Spleen (tissue), 11 donors: ENCODE measurements around the gene MPZL3. TPM values are rescaled to one million over a fixed set of nuclear protein-coding genes. Genes with fewer than 3 reads are reported as not detected.
A peak's percentile ranks its signal among the peaks of the same experiment; 100 is the strongest.

Experiments
- DNase-seq: peaks from one replicate; pipeline ENCODE4 v3.0.0-alpha.2; 2020
- H3K27ac ChIP-seq, 8 donors: fragments of 200-600 bp; sonication (generic) in 7 of 8; 1 replicate in 4 of 8; 2 replicates in 4 of 8; pipeline versions ENCODE4 v1.5.0 to v1.8.0; 2016 to 2021; ENCODE audit warnings: inconsistent platforms in 4 of 8, mild to moderate bottlenecking in 4 of 8, moderate library complexity in 1 of 8
- H3K27me3 ChIP-seq, 7 donors: fragments of 200-600 bp; sonication (generic) in 6 of 7; replicated peaks in 1 of 7; 1 replicate in 4 of 7; 2 replicates in 3 of 7; pipeline versions ENCODE4 v1.5.0 to v1.8.0; 2016 to 2021; ENCODE audit warnings: inconsistent platforms in 3 of 7, mild to moderate bottlenecking in 1 of 7
- H3K36me3 ChIP-seq, 6 donors: fragments of 200-600 bp; sonication (generic) in 5 of 6; 1 replicate in 4 of 6; 2 replicates in 2 of 6; pipeline versions ENCODE4 v1.5.0 to v1.8.0; 2016 to 2021; ENCODE audit warnings: inconsistent platforms in 2 of 6
- H3K4me1 ChIP-seq, 6 donors: fragments of 200-600 bp; sonication (generic) in 5 of 6; 1 replicate in 3 of 6; 2 replicates in 3 of 6; pipeline versions ENCODE4 v1.5.0 to v1.8.0; 2016 to 2021; ENCODE audit warnings: inconsistent platforms in 3 of 6
- H3K4me3 ChIP-seq, 8 donors: fragments of 200-600 bp; sonication (generic) in 7 of 8; 1 replicate in 4 of 8; 2 replicates in 4 of 8; pipeline versions ENCODE4 v1.5.0 to v1.8.0; 2016 to 2021; ENCODE audit warnings: inconsistent platforms in 4 of 8, mild to moderate bottlenecking in 4 of 8, moderate library complexity in 2 of 8
- H3K9me3 ChIP-seq, 8 donors: fragments of 200-600 bp; sonication (generic) in 7 of 8; 1 replicate in 4 of 8; 2 replicates in 4 of 8; pipeline versions ENCODE4 v1.5.0 to v1.8.0; 2016 to 2021; ENCODE audit warnings: inconsistent platforms in 4 of 8
- POLR2A ChIP-seq, 3 donors: fragments of 450-650 bp; IDR thresholded peaks; one replicate each; pipeline ENCODE4 v1.5.1; 2017; ENCODE audit warnings: antibody characterized with exemption in 3 of 3, mild to moderate bottlenecking in 1 of 3
- POLR2AphosphoS5 ChIP-seq, 3 donors: sonication (generic); formaldehyde crosslinking; IDR thresholded peaks; one replicate each; pipeline ENCODE4 v1.5.1; 2017; ENCODE audit warnings: antibody characterized with exemption in 3 of 3
- WGBS, 5 donors: extraction: QIAGEN DNeasy Blood & Tissue Kit in 3 of 5; methylation state at CpG; one replicate each; pipeline versions ENCODE4 v1.1.5 to v1.1.7; 2013 to 2018; 5-methylcytosine and 5-hydroxymethylcytosine counted together
- intact Hi-C: fragments of 100-400 bp; cut with DNase I; formaldehyde crosslinking; loops from one replicate; pipeline ENCODE4 v1.15.0; 2023; ENCODE audit warnings: low total_unique reads
- polyA plus RNA-seq, 3 donors: library from polyadenylated mRNA; stranded (reverse); fragments of 200-250 nt; gene quantifications; one replicate each; pipeline ENCODE4 v1.2.1, GENCODE V29; 2013
- total RNA-seq, 7 donors: library from RNA; depleted of rRNA in 3 of 7; stranded (reverse); fragments of >200 nt in 3 of 7; fragmentation: NEBNext Ultra II Directional in 4 of 7; extraction: Animal tissue kit (Norgen Biotek cat#: 25700) in 4 of 7; gene quantifications; one replicate each; pipeline versions ENCODE4 v1.1.0 to v1.2.1, GENCODE V29; 2016 to 2021
- TF ChIP-seq, protein P1 (sequence below), 11 experiments: fragments of 200-600 bp in 7 of 11; fragments of 450-650 bp in 4 of 11; sonication (generic) in 4 of 11; IDR thresholded peaks in 8 of 11; conservative IDR thresholded peaks in 3 of 11; 1 replicate in 7 of 11; 2 replicates in 4 of 11; pipeline versions ENCODE4 v1.4.0 to v1.8.0; 2016 to 2021; ENCODE audit warnings: antibody characterized with exemption in 11 of 11, inconsistent platforms in 4 of 11, mild to moderate bottlenecking in 1 of 11
- donor health status: healthy with polysubstance abuse.
- donor health status: DM: no; HTN: no; CAD: no; lungs with moderate emphysema.
- donor health status: DM: no; HTN: no; CAD: no.
- donor health status: Bipolar disorder and iron deficiency.
- donor health status: healthy.
- donor health status: DM: no; HTN: no; CAD: no.
- donor health status: DM: yes; HTN: yes; CAD: no.

The MPZL3 gene
- total and polyA plus RNA-seq, 10 donors, result 2.0 to 12.9 (median 6.6) TPM

DNA sequence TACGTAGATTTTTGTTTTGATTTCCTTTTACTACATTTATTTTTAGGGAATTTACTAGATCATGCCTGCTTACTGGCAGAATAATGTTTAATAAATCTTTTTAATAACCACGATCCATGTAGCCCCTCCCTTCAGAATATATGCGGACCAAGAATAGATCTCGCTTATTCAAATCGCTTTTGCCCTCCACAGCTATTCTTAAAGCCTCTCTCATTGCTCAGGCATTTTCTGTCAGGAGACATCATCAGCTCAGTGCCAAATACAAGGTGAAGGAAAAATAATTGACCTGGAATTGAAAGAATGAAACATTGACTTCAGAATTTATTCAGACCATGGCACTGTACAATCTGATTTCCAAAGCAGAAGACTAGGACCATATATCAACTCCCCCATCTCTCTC, 17.3 kb downstream of the MPZL3 start:
- H3K27ac ChIP-seq, result no peak overlapping the region
- WGBS, 5 donors, result 93 to 97% (median 95%) methylated on average over 5 of the region's 5 CpGs

DNA sequence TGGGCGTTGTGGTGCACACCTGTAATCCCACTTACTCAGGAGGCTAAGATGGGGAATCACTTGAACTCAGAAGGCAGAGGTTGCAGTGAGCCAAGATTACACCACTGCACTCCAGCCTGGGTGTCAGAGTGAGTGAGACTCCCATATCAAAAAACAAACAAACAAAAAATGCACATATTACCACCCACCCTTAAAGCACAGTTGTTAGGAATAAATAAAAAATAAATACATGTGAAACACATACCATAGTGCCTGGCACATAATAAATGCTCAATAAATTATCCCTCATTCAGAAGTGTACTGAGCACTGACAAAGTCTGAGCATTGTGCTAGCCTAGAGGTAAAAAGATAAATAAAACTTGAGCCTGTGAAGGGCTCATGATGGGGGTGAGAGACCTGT, 18.3 kb downstream of the MPZL3 start:
- H3K27me3 ChIP-seq, result no peaks in the 10 kb centered on the region
- no peaks in the 10 kb centered on the region for H3K9me3 ChIP-seq
- peaks cover 0 to 53% (median 16%) of the 10 kb centered on the region in 6 donors for H3K36me3 ChIP-seq
- peaks cover 10 to 80% (median 24%) of the 10 kb centered on the region in 6 donors for H3K4me1 ChIP-seq
- intact Hi-C loops, result no loop called here
- H3K4me3 ChIP-seq, result no peak overlapping the region
- H3K27ac ChIP-seq, result peak overlapping the region in 4 of 8 donors; percentile 28 to 57 (median 32)
- DNase-seq, result no peak
- WGBS, 5 donors, result 92 to 100% (median 97%) methylated on average over 1 of the region's 1 CpG
- TF ChIP-seq POLR2AphosphoS5 (IDR thresholded peaks at IDR 0.05) (no peak), POLR2A (IDR thresholded peaks at IDR 0.05) (no peak)
- TF ChIP-seq, protein P1, sequence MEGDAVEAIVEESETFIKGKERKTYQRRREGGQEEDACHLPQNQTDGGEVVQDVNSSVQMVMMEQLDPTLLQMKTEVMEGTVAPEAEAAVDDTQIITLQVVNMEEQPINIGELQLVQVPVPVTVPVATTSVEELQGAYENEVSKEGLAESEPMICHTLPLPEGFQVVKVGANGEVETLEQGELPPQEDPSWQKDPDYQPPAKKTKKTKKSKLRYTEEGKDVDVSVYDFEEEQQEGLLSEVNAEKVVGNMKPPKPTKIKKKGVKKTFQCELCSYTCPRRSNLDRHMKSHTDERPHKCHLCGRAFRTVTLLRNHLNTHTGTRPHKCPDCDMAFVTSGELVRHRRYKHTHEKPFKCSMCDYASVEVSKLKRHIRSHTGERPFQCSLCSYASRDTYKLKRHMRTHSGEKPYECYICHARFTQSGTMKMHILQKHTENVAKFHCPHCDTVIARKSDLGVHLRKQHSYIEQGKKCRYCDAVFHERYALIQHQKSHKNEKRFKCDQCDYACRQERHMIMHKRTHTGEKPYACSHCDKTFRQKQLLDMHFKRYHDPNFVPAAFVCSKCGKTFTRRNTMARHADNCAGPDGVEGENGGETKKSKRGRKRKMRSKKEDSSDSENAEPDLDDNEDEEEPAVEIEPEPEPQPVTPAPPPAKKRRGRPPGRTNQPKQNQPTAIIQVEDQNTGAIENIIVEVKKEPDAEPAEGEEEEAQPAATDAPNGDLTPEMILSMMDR (IDR thresholded peaks at IDR 0.05 in 8 of 11, conservative IDR thresholded peaks at IDR 0.05 in 3 of 11), result no peak

More for the DNA sequence above, 17.3 kb downstream of the MPZL3 start:
- peaks cover 0 to 53% (median 16%) of the 10 kb centered on the region in 6 donors for H3K36me3 ChIP-seq
- H3K27me3 ChIP-seq, result no peaks in the 10 kb centered on the region
- DNase-seq, result no peak
- intact Hi-C loops, result no loop called here
- no peaks in the 10 kb centered on the region for H3K9me3 ChIP-seq
- H3K4me1 ChIP-seq, result peaks cover 0 to 80% (median 24%) of the 10 kb centered on the region in 6 donors
- no peak for TF ChIP-seq POLR2AphosphoS5 (IDR thresholded peaks at IDR 0.05)
- TF ChIP-seq, protein P1 (IDR thresholded peaks at IDR 0.05 in 8 of 11, conservative IDR thresholded peaks at IDR 0.05 in 3 of 11), result no peak
- H3K4me3 ChIP-seq, result no peak overlapping the region

DNA sequence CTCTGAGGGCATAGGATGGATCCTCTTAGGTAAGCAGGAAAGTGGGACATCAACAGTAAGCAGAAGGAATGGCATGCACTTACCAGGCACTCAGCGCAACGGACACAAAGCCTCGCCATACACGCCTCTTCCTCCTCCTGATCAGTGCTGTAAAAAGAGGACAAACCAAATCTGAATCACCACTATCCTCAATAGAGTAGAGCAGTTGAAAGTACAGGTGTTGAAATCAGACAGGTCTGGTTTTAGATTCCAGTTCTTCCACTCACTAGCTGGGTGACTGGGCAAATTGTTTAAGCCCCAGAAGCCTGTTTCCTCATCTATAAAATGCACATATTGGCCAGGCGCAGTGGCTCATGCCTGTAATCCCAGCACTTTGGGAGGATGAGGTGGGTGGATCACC, 18.8 kb downstream of the MPZL3 start:
- peak overlapping the region in 4 of 8 donors; percentile 28 to 57 (median 32) for H3K27ac ChIP-seq
- peaks cover 0 to 53% (median 16%) of the 10 kb centered on the region in 6 donors for H3K36me3 ChIP-seq
- no peaks in the 10 kb centered on the region for H3K27me3 ChIP-seq
- no peaks in the 10 kb centered on the region for H3K9me3 ChIP-seq
- DNase-seq, result no peak
- 85 to 96% (median 90%) methylated on average over 5 of the region's 5 CpGs for WGBS, 5 donors
- intact Hi-C loops, result no loop called here
- no peak overlapping the region for H3K4me3 ChIP-seq
- peaks cover 14 to 80% (median 24%) of the 10 kb centered on the region in 6 donors for H3K4me1 ChIP-seq
- TF ChIP-seq POLR2AphosphoS5 (IDR thresholded peaks at IDR 0.05) (no peak), POLR2A (IDR thresholded peaks at IDR 0.05) (no peak)
- TF ChIP-seq, protein P1 (IDR thresholded peaks at IDR 0.05 in 8 of 11, conservative IDR thresholded peaks at IDR 0.05 in 3 of 11), result no peak

DNA sequence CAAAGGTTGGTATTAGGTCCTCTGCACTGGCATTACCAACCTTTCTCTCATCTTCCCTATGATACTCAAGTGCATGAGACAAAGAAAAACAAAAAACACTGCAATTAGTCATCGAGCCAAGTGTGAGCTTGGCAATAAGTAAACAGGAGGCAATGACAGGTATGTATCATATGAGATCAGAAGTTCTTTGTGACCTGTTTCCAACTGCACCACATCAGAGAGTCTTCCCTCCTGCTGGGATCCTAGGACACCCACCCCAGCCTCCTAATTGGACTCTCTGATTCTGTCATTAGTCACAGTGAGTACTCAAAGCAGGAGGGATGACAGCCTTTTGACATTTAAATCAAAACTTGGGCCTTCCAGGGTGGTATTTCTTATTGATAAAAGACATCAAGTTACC, 19.5 kb downstream of the MPZL3 start:
- Histone ChIP-seq H3K27me3 (no peaks in the 10 kb centered on the region), H3K36me3 (peaks cover 0 to 53% (median 16%) of the 10 kb centered on the region in 6 donors), H3K27ac (peak overlapping the region in 2 of 8 donors; percentile 36 to 57), H3K4me3 (no peak overlapping the region), H3K9me3 (no peaks in the 10 kb centered on the region), H3K4me1 (peaks cover 14 to 80% (median 27%) of the 10 kb centered on the region in 6 donors)
- DNase-seq, result no peak
- TF ChIP-seq, protein P1 (IDR thresholded peaks at IDR 0.05 in 8 of 11, conservative IDR thresholded peaks at IDR 0.05 in 3 of 11), result no peak
- TF ChIP-seq POLR2A (IDR thresholded peaks at IDR 0.05), result no peak
- WGBS, 5 donors, result 80 to 92% (median 84%) methylated on average over 1 of the region's 1 CpG
- intact Hi-C loops, result no loop called here
